ENCODE results near the gene VIPAS39. TPM values are rescaled to one million over a fixed set of nuclear protein-coding genes. Genes with fewer than 3 reads are reported as not detected.

Gene VIPAS39
- total and polyA plus RNA-seq, 2 of the 4 experiments (the other 2 are of a cell fraction): 19.0 to 43.0 TPM

GRCh38 chr14:77478796-77479195 is 21.4 kb upstream of the VIPAS39 start:
- H3K56ac ChIP-seq (ENCODE audit: extremely low read depth, insufficient read depth, low read length): no peak overlapping the region
- H3K4me2 ChIP-seq (ENCODE audit: low read depth, low read length): no peak overlapping the region
- ATAC-seq (ENCODE audit: low read depth) (no peak), DNase-seq (no peak)
- no peaks in the 10 kb centered on the region; the same call in 1 of the 2 replicates for H4K20me1 ChIP-seq (ENCODE audit: insufficient read depth, low read length)
- no CpG with 5 or more reads among the region's 1 CpG for WGBS, 2 experiments (ENCODE audit: extremely low coverage in 2 of 2, insufficient read length in 1 of 2)
- H3K79me1 ChIP-seq (ENCODE audit: low read depth in 1 of 2, low read length in 2 of 2): no peaks in the 10 kb centered on the region
- no peak overlapping the region for H4K91ac ChIP-seq (ENCODE audit: insufficient read depth, low read depth, low read length)
- CTCF ChIA-PET: no interaction called here
- peak overlapping the region; percentile 32 for H2AFZ ChIP-seq (replicated peaks; ENCODE audit: low read length, poor library complexity)
- no peak overlapping the region for H2BK120ac ChIP-seq (ENCODE audit: low read depth, low read length)
- in situ Hi-C loops (cut with MboI; ENCODE audit: low sequenced_read_pairs): no loop called here
- H3K18ac ChIP-seq (ENCODE audit: low read depth, low read length): no peak overlapping the region
- H3K27ac ChIP-seq (ENCODE audit: insufficient read depth, low read length): no peak overlapping the region
- no peak overlapping the region for H4K5ac ChIP-seq (ENCODE audit: low read depth, low read length)
- H2BK20ac ChIP-seq (ENCODE audit: low read depth, low read length): no peak overlapping the region
- H2AK5ac ChIP-seq (ENCODE audit: low read depth, low read length): no peak overlapping the region
- H3K9me3 ChIP-seq (ENCODE audit: control insufficient read depth, insufficient read depth, low read length): no peaks in the 10 kb centered on the region
- H2AK9ac ChIP-seq (replicated peaks; ENCODE audit: low read depth, low read length, poor library complexity): no peak overlapping the region
- H3K4me1 ChIP-seq (ENCODE audit: control insufficient read depth, insufficient read depth, low read length): no peaks in the 10 kb centered on the region
- H2BK15ac ChIP-seq (ENCODE audit: low read depth, low read length): no peak overlapping the region
- TF ChIP-seq MAZ (IDR thresholded peaks at IDR 0.05; ENCODE audit: borderline replicate concordance, low read depth, low read length) (no peak), CHD1 (IDR thresholded peaks at IDR 0.05; ENCODE audit: low read depth, low read length) (no peak), MAFK (IDR thresholded peaks at IDR 0.05; ENCODE audit: low read depth, low read length) (no peak), SMC3 (IDR thresholded peaks at IDR 0.05; ENCODE audit: low read depth, low read length) (no peak)
- H3K36me3 ChIP-seq (ENCODE audit: control insufficient read depth, insufficient read depth, low read length): no peaks in the 10 kb centered on the region
- no peaks in the 10 kb centered on the region for H3K9me1 ChIP-seq (ENCODE audit: insufficient read depth, low read length)
- H3K4ac ChIP-seq (ENCODE audit: low read depth, low read length): no peak overlapping the region
- H4K8ac ChIP-seq (ENCODE audit: low read depth in 2 of 2, low read length in 2 of 2): no peak overlapping the region
- no TSS peak for BruUV-seq (replicated peaks)
- dilution Hi-C loops (cut with HindIII; ENCODE audit: low sequenced_read_pairs, unreplicated experiment): no loop called here
- H3K9ac ChIP-seq (ENCODE audit: low read depth, low read length): no peak overlapping the region
- intact Hi-C loops (cut with micrococcal nuclease): no loop called here
- POLR2A ChIA-PET (ENCODE audit: unreplicated experiment): interaction anchor here (0.6 kb wide), 1 partner anchor 79 kb away, joined by 3 read pairs; no protein-coding TSS in a partner anchor
- H3K27me3 ChIP-seq (ENCODE audit: control insufficient read depth, insufficient read depth, low read length): peaks cover 13% of the 10 kb centered on the region
- no peak overlapping the region for H3K14ac ChIP-seq (replicated peaks; ENCODE audit: low read depth, low read length)
- no peak overlapping the region for H2BK5ac ChIP-seq (ENCODE audit: low read depth, low read length, poor library complexity, severe bottlenecking)
- H3K23ac ChIP-seq (ENCODE audit: low read depth, low read length): no peak overlapping the region
- no peak overlapping the region for H3K4me3 ChIP-seq (ENCODE audit: insufficient read depth, low read depth, low read length)
